ENCODE data around the gene PVALEF. TPM values are rescaled to one million over a fixed set of nuclear protein-coding genes. Genes with fewer than 3 reads are reported as not detected.

The PVALEF gene
- polyA plus RNA-seq, 1 of the 3 experiments (the other 2 are of a cell fraction) = not detected

DNA sequence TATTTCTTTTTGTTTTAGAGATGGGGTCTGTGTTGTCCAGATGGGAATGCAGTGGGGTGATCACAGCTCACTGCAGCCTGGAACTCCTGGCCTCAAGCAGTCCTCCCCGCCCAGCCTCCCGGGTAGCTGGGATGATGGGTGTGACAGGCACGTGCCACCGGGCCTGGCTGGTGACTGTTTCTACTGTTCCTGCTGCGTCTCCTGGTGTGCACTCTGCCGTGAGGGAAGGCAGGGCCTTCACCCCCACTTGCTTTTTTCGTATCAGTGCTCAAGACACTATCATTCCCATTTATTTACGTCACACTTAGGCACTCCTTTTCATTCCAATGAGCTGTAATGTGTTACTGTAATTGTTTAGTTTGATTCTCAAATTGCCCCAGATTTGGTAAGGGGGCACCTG, 25.3 kb upstream of the PVALEF start:
- TF ChIP-seq POLR2AphosphoS5 (IDR thresholded peaks at IDR 0.05; ENCODE audit: low read depth, low read length) (no peak), FOXJ3 (CRISPR knock-in tag; IDR thresholded peaks at IDR 0.05) (no peak), YY1 (IDR thresholded peaks at IDR 0.05; ENCODE audit: low read depth) (no peak), SMC3 (IDR thresholded peaks at IDR 0.05; ENCODE audit: low read depth, low read length) (no peak)
- TF ChIP-seq, protein P1, sequence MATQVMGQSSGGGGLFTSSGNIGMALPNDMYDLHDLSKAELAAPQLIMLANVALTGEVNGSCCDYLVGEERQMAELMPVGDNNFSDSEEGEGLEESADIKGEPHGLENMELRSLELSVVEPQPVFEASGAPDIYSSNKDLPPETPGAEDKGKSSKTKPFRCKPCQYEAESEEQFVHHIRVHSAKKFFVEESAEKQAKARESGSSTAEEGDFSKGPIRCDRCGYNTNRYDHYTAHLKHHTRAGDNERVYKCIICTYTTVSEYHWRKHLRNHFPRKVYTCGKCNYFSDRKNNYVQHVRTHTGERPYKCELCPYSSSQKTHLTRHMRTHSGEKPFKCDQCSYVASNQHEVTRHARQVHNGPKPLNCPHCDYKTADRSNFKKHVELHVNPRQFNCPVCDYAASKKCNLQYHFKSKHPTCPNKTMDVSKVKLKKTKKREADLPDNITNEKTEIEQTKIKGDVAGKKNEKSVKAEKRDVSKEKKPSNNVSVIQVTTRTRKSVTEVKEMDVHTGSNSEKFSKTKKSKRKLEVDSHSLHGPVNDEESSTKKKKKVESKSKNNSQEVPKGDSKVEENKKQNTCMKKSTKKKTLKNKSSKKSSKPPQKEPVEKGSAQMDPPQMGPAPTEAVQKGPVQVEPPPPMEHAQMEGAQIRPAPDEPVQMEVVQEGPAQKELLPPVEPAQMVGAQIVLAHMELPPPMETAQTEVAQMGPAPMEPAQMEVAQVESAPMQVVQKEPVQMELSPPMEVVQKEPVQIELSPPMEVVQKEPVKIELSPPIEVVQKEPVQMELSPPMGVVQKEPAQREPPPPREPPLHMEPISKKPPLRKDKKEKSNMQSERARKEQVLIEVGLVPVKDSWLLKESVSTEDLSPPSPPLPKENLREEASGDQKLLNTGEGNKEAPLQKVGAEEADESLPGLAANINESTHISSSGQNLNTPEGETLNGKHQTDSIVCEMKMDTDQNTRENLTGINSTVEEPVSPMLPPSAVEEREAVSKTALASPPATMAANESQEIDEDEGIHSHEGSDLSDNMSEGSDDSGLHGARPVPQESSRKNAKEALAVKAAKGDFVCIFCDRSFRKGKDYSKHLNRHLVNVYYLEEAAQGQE (IDR thresholded peaks at IDR 0.05; ENCODE audit: low read depth, low read length) = no peak
- TF ChIP-seq, protein P2, sequence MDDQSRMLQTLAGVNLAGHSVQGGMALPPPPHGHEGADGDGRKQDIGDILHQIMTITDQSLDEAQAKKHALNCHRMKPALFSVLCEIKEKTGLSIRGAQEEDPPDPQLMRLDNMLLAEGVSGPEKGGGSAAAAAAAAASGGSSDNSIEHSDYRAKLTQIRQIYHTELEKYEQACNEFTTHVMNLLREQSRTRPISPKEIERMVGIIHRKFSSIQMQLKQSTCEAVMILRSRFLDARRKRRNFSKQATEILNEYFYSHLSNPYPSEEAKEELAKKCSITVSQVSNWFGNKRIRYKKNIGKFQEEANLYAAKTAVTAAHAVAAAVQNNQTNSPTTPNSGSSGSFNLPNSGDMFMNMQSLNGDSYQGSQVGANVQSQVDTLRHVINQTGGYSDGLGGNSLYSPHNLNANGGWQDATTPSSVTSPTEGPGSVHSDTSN (IDR thresholded peaks at IDR 0.05) = no peak
- TF ChIP-seq, protein P3, sequence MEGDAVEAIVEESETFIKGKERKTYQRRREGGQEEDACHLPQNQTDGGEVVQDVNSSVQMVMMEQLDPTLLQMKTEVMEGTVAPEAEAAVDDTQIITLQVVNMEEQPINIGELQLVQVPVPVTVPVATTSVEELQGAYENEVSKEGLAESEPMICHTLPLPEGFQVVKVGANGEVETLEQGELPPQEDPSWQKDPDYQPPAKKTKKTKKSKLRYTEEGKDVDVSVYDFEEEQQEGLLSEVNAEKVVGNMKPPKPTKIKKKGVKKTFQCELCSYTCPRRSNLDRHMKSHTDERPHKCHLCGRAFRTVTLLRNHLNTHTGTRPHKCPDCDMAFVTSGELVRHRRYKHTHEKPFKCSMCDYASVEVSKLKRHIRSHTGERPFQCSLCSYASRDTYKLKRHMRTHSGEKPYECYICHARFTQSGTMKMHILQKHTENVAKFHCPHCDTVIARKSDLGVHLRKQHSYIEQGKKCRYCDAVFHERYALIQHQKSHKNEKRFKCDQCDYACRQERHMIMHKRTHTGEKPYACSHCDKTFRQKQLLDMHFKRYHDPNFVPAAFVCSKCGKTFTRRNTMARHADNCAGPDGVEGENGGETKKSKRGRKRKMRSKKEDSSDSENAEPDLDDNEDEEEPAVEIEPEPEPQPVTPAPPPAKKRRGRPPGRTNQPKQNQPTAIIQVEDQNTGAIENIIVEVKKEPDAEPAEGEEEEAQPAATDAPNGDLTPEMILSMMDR (IDR thresholded peaks at IDR 0.05) = no peak
- no peaks in the 10 kb centered on the region for H4K20me1 ChIP-seq (ENCODE audit: insufficient read depth)
- no peak overlapping the region for H2AFZ ChIP-seq (ENCODE audit: low read depth)
- no peak for DNase-seq
- no peaks in the 10 kb centered on the region for H3K9me3 ChIP-seq
- POLR2A ChIA-PET = no interaction called here
- no peak overlapping the region for H3K4me2 ChIP-seq
- 59% methylated on average over 8 of the region's 8 CpGs for WGBS (ENCODE audit: low lambda C conversion rate)
- H3K4me3 ChIP-seq (ENCODE audit: low read depth in 2 of 2, low read length in 1 of 2) = no peak overlapping the region
- no peak overlapping the region for H3K27ac ChIP-seq (ENCODE audit: low read depth in 2 of 2, low read length in 1 of 2)
- H3F3A ChIP-seq (replicated peaks; ENCODE audit: insufficient read depth) = peaks cover 12% of the 10 kb centered on the region
- H3K4me1 ChIP-seq (ENCODE audit: control insufficient read depth in 1 of 2, insufficient read depth in 2 of 2, low read depth in 1 of 2, low read length in 1 of 2) = peaks cover 0 to 7% of the 10 kb centered on the region in 2 experiments; a peak in 1 of 4 replicates
- no peaks in the 10 kb centered on the region for H3K79me2 ChIP-seq (ENCODE audit: insufficient read depth)
- CTCF ChIA-PET = interaction anchor here (0.5 to 8.8 kb wide), 6 partner anchors 18 to 345 kb away, joined by 3 to 147 read pairs (median 4); partner anchors contain the start of genes NDUFAF8 and TEPSIN
- H3K36me3 ChIP-seq (replicated peaks in 1 of 2; ENCODE audit: control insufficient read depth in 1 of 2, insufficient read depth in 2 of 2, low read length in 1 of 2) = no peaks in the 10 kb centered on the region
- no peaks in the 10 kb centered on the region for H3K27me3 ChIP-seq (ENCODE audit: insufficient read depth)
- H3K9ac ChIP-seq = no peak overlapping the region
- no peaks in the 10 kb centered on the region for H3K9me2 ChIP-seq

DNA sequence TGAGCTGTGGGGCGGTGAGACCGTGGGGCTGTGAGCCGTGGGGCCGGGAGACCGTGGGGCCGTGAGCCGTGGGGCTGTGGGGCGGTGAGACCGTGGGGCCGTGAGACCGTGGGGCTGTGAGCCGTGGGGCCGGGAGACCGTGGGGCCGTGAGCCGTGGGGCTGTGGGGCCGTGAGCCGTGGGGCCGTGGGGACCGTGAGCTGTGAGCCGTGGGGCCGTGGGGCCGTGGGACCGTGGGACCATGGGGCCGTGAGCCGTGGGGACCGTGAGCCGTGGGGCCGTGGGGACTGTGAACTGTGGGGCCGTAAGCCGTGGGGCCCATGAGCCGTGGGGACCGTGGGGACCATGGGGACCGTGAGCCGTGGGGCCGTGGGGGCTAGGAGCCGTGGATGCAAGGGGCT, 24.6 kb upstream of the PVALEF start:
- Histone ChIP-seq H3K36me3 (replicated peaks in 1 of 2; ENCODE audit: control insufficient read depth in 1 of 2, insufficient read depth in 2 of 2, low read length in 1 of 2) (no peaks in the 10 kb centered on the region), H3K27ac (ENCODE audit: low read depth in 2 of 2, low read length in 1 of 2) (no peak overlapping the region), H3K27me3 (ENCODE audit: insufficient read depth) (no peaks in the 10 kb centered on the region), H3K79me2 (ENCODE audit: insufficient read depth) (no peaks in the 10 kb centered on the region), H3K4me1 (ENCODE audit: control insufficient read depth in 1 of 2, insufficient read depth in 2 of 2, low read depth in 1 of 2, low read length in 1 of 2) (peaks cover 0 to 7% of the 10 kb centered on the region in 2 experiments; a peak in 1 of 4 replicates), H3K4me3 (ENCODE audit: low read depth in 2 of 2, low read length in 1 of 2) (no peak overlapping the region), H3K9ac (no peak overlapping the region), H3K4me2 (no peak overlapping the region), H3K9me3 (no peaks in the 10 kb centered on the region), H2AFZ (ENCODE audit: low read depth) (no peak overlapping the region), H3K9me2 (no peaks in the 10 kb centered on the region), H4K20me1 (ENCODE audit: insufficient read depth) (no peaks in the 10 kb centered on the region), H3F3A (replicated peaks; ENCODE audit: insufficient read depth) (peaks cover 12% of the 10 kb centered on the region)
- ChIA-PET CTCF (interaction anchor here (1.3 to 8.8 kb wide), 7 partner anchors 23 to 344 kb away, joined by 3 to 147 read pairs (median 15); partner anchors contain the start of genes AATK, CEP131, NDUFAF8 and PVALEF), POLR2A (no interaction called here)
- DNase-seq = no peak
- WGBS (ENCODE audit: low lambda C conversion rate) = 76% methylated on average over 25 of the region's 37 CpGs
- TF ChIP-seq CHD2 (IDR thresholded peaks at IDR 0.05; ENCODE audit: low read length, partially characterized antibody) (no peak), YY1 (IDR thresholded peaks at IDR 0.05; ENCODE audit: low read depth) (no peak), NRF1 (IDR thresholded peaks at IDR 0.05; ENCODE audit: low read depth, low read length) (no peak)
- TF ChIP-seq, protein P4, sequence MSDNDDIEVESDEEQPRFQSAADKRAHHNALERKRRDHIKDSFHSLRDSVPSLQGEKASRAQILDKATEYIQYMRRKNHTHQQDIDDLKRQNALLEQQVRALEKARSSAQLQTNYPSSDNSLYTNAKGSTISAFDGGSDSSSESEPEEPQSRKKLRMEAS (IDR thresholded peaks at IDR 0.05; ENCODE audit: low read depth) = no peak
